LNCAP (cell line): ENCODE data around the gene SAMD15.

Source experiments
- TF ChIP-seq, protein P1 (sequence below): fragments of 450-650 bp; IDR thresholded peaks from 2 replicates; pipeline ENCODE4 v1.5.1; 2017; ENCODE audit warnings: mild to moderate bottlenecking

Gene SAMD15

DNA sequence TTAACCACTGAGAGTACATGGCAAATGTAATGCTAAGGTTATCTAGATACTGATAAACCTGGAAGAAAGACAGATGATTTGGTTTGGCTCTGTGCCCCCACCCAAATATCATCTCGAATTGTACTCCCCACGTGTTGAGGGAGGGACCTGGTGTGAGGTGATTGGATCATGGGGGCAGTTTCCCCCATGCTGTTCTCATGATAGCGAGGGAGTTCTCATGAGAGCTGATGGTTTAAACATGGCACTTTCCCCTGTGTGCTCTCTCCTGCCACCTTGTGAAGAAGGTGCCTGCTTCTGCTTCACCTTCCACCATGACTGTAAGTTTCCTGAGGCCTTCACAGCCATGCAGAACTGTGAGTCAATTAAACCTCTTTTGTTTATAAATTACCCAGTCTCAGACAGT is 32.0 kb downstream of the SAMD15 start:
- TF ChIP-seq, protein P1, sequence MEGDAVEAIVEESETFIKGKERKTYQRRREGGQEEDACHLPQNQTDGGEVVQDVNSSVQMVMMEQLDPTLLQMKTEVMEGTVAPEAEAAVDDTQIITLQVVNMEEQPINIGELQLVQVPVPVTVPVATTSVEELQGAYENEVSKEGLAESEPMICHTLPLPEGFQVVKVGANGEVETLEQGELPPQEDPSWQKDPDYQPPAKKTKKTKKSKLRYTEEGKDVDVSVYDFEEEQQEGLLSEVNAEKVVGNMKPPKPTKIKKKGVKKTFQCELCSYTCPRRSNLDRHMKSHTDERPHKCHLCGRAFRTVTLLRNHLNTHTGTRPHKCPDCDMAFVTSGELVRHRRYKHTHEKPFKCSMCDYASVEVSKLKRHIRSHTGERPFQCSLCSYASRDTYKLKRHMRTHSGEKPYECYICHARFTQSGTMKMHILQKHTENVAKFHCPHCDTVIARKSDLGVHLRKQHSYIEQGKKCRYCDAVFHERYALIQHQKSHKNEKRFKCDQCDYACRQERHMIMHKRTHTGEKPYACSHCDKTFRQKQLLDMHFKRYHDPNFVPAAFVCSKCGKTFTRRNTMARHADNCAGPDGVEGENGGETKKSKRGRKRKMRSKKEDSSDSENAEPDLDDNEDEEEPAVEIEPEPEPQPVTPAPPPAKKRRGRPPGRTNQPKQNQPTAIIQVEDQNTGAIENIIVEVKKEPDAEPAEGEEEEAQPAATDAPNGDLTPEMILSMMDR: peak; percentile 16; the same call in 1 of the 2 replicates

GRCh38 chr14:77416836-77417235 is 39.7 kb downstream of the SAMD15 start:
- TF ChIP-seq, protein P1: no peak

GRCh38 chr14:77421201-77421600 is 44.0 kb downstream of the SAMD15 start:
- TF ChIP-seq, protein P1: no peak

GRCh38 chr14:77423423-77423822 is 46.2 kb downstream of the SAMD15 start, which contains the start of gene NOXRED1:
Gene NOXRED1, minus strand, starts transcription at chr14:77423523. Its CDS starts 634 bp downstream, at chr14:77422889.
- TF ChIP-seq, protein P1: no peak

DNA sequence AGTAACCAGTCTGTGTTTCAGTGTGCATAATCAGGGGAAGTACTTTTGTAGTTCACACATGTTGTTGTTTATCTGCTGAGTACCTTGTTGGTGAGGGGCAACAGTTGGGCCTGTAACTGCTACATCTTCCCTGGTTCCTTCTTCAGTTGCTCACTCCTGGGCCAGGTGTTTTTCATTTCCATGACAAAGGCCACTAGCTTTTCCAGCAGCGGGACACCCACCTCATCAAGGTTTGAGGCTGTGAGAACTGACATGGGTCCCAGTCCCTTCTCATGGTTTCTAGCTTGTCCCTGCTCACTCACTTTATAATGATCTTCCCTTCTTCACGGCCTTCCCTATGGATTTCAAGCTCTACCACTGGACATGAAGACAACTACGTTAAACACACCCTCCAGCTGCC is 47.7 kb downstream of the SAMD15 start:
- TF ChIP-seq, protein P1: no peak

DNA sequence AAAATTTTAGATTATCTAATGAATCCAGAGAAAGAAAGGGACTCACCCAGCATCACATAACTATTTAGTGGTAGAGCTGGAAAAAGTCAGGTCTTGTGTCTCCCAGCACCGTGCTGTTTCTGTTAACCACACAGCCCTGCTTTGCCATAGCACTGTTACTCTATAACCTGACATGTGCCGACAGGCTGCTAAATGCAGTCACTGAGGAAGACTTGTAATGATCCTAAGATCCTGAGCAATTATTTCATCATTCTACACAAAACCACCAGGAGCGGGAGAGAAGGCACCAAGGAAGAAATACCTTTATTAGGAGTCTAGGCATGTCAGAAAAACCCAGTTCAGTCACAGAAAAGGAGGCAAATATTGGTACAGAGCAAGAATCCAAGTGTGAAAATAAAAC is 49.2 kb downstream of the SAMD15 start:
- TF ChIP-seq, protein P1: no peak

DNA sequence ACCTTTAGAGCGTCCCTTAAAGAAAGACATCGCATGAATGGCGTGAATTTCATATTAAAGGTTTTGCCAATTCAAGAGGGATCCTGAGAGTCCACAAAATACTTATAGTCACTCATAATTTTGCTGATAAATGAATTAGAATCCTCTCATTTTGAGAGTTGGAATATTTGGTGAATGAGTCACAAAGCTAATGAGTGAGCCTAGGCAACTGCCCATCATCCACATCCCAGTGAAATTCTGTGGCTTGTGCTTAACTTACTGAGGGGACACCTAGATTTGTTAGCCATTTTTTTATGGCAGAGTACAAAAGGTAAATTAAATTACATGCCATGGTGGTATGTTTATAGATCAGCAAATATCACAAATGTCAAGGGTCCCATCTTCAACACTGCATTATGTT is 58.9 kb downstream of the SAMD15 start:
- TF ChIP-seq, protein P1: no peak

GRCh38 chr14:77438596-77438995 is 61.4 kb downstream of the SAMD15 start:
- TF ChIP-seq, protein P1: no peak
